Stimulated activated CD8-positive, alpha-beta memory T cell treated with anti-CD3 and anti-CD28 coated beads, Interleukin-7, amount 100 ng/mL, for 24 hours (primary cell): ENCODE results near the gene AHSP.
"Not testable (repeated sequence)": the region's sequence is repeated elsewhere in the genome, so short reads cannot be mapped to it uniquely, and the experiment has no call there.

ENCODE experiments used
- DNase-seq: peaks from one replicate; pipeline ENCODE4 v3.0.0-alpha.2; 2020; ENCODE audit warnings: low read depth

The AHSP gene

DNA sequence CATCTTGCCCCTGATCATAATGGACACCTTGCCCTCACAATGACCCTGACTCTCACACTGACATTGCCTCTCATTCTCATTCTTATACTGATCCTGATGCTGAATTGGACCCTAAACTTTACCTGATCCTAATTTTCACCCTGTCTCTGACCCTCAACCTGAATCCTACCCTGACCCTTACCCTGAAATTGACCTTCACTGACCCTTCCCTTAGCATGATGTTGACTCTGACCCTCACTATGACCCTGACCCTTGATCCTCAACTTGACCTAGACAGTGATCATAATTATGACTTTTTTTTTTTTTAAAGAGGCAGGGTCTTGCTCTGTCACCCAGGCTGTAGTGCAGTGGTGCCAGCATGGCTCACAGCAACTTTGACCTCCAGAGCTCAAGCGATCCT lies 3.4 kb downstream of the AHSP start:
- no peak for DNase-seq

GRCh38 chr16:31532120-31532519 lies 4.4 kb downstream of the AHSP start:
- DNase-seq, result no peak

GRCh38 chr16:31532896-31533295 lies 5.2 kb downstream of the AHSP start:
- DNase-seq, result no peak

GRCh38 chr16:31535737-31536136 lies 8.0 kb downstream of the AHSP start:
- DNase-seq, result no peak

GRCh38 chr16:31536804-31537361 lies 9.2 kb downstream of the AHSP start:
- DNase-seq, result no peak

- no peak for DNase-seq
Measured at GRCh38 chr16:31537362-31538242, 9.9 kb downstream of the AHSP start.

DNA sequence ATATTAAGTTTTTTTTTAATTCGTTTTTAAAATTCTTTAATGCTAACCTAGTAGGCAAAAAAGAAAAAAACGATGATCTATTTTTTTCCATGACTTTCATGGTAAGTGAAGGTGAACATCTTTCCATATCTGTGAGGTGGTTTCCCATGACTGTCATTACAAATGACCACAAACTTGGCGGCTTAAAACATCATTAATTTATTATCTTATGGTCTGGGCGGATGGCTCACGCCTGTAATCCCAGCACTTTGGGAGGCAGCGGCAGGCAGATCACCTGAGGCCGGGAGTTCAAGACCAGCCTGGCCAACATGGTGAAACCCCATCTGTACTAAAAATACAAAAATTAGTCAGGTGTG lies 10.5 kb downstream of the AHSP start:
- not testable (repeated sequence) for DNase-seq

GRCh38 chr16:31539762-31540161 lies 12.1 kb downstream of the AHSP start:
- DNase-seq, result not testable (repeated sequence)

DNA sequence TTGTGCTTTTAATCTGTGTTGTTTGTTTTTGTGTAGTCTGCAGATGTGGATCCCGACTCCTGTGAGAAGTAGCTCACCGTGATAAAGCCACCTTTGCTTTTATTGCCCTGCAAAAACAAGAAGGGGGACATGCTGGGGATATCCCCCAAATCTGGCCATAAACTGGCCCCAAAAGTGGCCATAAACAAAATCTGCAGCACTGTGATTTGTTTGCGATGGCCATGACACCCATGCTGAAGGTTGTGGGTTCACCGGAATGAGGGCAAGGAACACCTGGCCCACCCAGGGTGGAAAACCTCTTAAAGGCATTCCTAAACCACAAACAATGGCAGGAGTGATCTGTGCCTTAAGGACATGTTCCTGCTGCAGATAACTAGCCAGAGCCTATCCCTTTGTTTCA lies 15.1 kb downstream of the AHSP start:
- no peak for DNase-seq

- DNase-seq, result no peak
Measured at GRCh38 chr16:31561426-31562233, 33.9 kb downstream of the AHSP start.

DNA sequence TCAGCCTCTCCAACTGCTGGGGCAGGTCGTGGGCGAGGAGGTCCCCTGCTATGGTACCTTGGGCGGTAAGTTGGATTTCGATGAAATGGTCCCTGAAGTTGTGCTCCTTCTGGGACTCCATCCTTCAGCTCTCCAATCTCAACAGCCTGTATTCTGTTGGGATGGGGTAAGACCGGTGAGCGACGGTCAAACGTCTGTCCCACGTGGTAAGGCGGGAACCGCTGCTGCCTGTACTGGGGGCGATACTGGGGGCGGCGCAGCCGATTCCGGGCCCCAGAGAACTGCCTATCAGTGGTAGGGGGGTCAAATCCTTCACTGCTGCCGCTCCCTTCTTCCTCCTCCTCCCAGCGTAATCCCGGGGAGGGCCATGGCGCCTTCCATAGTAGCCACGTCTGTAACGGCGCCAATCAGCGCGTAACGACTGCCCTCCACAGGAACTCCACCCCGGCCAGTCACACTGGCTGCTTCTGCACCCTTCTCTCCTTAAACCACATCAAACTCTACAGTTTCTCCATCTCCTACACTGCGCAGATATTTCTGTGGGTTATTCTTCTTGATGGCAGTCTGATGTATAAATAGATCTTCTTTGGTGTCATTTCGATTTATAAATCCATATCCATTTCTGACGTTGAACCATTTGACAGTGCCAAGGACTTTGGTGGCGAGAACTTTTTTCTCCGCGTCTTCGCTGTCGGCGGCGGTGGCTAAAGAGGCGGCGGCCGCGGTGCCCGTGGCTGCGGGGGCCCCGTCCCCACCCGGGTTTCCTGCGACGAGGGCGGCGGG lies 41.1 kb downstream of the AHSP start:
- no peak for DNase-seq

GRCh38 chr16:31569360-31569717 lies 41.6 kb downstream of the AHSP start:
- no peak for DNase-seq

- DNase-seq, result no peak
Measured at GRCh38 chr16:31572821-31573220, 45.1 kb downstream of the AHSP start.

DNA sequence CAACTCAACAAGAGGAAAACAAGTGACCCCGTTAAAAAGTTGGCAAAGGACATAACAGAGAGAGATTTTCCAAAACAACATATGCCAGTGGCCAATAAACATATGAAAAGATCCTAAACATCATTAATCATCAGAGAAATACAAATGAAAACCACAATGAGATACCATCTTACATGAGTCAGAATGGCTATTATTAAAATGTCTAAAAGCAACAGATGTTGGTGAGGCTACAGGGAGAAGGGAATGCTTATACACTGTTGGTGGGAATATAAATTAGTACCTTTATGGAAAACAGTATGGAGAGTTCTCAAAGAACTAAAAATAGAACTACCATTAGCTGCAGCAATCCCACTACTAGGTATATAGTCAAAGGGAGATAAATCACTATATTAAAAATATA lies 46.5 kb downstream of the AHSP start:
- DNase-seq, result not testable (repeated sequence)

- no peak for DNase-seq
Measured at GRCh38 chr16:31577411-31577810, 49.7 kb downstream of the AHSP start.
